Fibroblast of villous mesenchyme (primary cell): ENCODE measurements around the gene SH3TC1. TPM values are rescaled to one million over a fixed set of nuclear protein-coding genes. Genes with fewer than 3 reads are reported as not detected.

Experiments
- DNase-seq: peaks from one replicate; pipeline ENCODE4 v3.0.0-alpha.2; 2010; ENCODE audit warnings: low read depth
- H3K4me3 ChIP-seq: 2 replicates; pipeline ENCODE4 v1.5.1; 2011; ENCODE audit warnings: low read depth, mild to moderate bottlenecking, low read length
- CTCF ChIP-seq: IDR thresholded peaks from 2 replicates; pipeline ENCODE4 v1.5.1; 2012; ENCODE audit warnings: low read depth, mild to moderate bottlenecking, low read length; ENCODE audit not compliant: insufficient read depth
- total RNA-seq: library from RNA; depleted of rRNA; stranded (reverse); fragments of >200 nt; gene quantifications from 2 replicates; pipeline ENCODE4 v1.2.3, GENCODE V29; 2012

Gene SH3TC1
- total RNA-seq, 1 donor = 3.9 TPM

GRCh38 chr4:8235224-8235623 is 36.1 kb downstream of the SH3TC1 start:
- TF ChIP-seq CTCF = no peak
- H3K4me3 ChIP-seq = no peak overlapping the region
- no peak for DNase-seq

GRCh38 chr4:8235686-8236085 is 36.6 kb downstream of the SH3TC1 start:
- no peak for DNase-seq

GRCh38 chr4:8236106-8236919 is 37.2 kb downstream of the SH3TC1 start:
- no peak for DNase-seq
- TF ChIP-seq CTCF = no peak
- no peak overlapping the region for H3K4me3 ChIP-seq

More at GRCh38 chr4:8235686-8236085, 36.6 kb downstream of the SH3TC1 start:
- H3K4me3 ChIP-seq = no peak overlapping the region
- TF ChIP-seq CTCF = no peak

GRCh38 chr4:8236920-8237195 is 37.8 kb downstream of the SH3TC1 start:
- no peak overlapping the region for H3K4me3 ChIP-seq
- DNase-seq = no peak
- TF ChIP-seq CTCF = no peak

GRCh38 chr4:8237256-8237989 is 38.3 kb downstream of the SH3TC1 start:
- no peak for TF ChIP-seq CTCF
- no peak overlapping the region for H3K4me3 ChIP-seq
- no peak for DNase-seq

GRCh38 chr4:8238036-8238511 is 39.0 kb downstream of the SH3TC1 start:
- DNase-seq = no peak
- TF ChIP-seq CTCF = no peak

More at GRCh38 chr4:8238036-8238511, 39.0 kb downstream of the SH3TC1 start:
- H3K4me3 ChIP-seq = no peak overlapping the region
